C1 segment of cervical spinal cord (tissue), 14 donors: ENCODE measurements around the gene NPPA.
A peak's percentile ranks its signal among the peaks of the same experiment; 100 is the strongest.

ENCODE experiments used
- DNase-seq, 14 donors: peaks; one replicate each; lab custom pipeline; 2025; lab: John Stamatoyannopoulos, UW

NPPA gene

DNA sequence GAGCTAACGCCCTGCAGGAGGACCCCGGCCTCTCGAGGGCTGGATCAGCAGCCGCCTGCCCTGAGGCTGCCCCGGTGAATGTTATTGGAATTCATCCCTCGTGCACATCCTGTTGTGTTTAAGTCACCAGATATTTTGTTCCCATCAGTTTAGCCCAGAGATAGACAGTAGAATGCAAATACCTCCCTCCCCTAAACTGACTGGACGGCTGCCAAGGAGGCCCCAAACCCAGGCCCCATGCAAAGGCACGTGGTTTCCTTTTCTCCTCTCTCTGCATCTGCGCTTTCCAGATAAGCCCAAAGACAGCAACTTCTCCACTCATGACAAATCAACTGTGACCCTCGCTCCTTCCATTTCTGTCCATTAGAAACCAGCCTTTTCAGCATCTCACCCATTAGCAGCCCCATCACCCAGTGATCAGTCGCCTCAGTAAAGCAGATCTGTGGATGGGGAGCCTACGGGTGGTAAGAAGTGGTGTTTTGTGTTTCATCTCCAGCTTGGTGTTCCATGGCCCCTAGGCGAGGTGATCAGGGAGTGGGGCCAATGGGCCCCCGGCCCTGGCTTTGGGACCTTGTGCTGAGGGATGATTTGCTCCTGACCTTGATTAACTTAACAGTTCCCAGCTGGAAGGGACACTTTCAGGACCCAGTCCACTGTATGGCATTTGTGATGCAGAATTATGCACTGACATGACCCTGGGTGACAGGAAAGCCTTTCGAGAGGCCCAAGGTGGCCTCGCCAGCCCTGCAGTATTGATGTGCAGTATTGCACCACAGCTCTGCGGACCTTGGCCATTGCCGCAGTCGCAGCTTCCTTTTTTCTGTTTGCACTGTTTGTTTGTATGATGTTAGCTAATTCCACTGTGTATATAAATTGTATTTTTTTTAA, 5.2 kb downstream of the NPPA start:
- peak in 3 of 14 donors; percentile 5 to 17 (median 5) for DNase-seq

DNA sequence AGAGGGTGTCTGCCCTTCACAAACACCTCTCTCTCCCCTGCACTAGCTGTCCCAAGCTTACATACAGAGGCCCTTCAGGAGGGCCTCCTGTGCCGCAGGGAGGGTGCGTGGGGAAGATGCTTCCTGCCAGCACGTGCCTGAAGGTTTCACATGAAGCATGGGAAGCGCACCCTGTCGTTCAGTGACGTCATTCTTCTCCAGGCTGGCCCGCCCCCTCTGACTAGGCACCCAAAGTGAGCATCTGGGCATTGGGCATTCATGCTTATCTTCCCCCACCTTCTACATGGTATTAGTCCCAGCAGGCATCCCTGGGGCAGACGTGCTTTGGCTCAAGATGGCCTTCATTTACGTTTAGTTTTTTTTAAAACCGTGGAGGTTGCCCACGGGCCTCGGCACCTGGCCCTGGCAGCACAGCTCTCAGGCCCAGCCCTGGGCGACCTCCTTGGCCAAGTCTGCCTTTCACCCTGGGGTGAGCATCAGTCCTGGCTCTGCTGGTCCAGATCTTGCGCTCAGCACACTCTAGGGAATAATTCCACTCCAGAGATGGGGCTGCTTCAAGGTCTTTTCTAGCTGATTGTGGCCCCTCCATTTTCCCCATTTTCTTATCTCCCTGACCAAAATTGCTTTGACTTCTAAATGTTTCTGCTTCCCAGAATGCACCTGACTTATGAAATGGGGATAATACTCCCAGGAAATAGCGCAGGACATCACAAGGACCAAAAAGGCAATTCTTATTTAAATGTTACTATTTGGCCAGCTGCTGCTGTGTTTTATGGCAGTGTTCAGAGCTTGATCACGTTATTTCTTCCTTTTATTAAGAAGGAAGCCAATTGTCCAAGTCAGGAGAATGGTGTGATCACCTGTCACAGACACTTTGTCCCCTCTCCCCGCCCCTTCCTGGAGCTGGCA, 6.1 kb downstream of the NPPA start:
- DNase-seq: no peak

DNA sequence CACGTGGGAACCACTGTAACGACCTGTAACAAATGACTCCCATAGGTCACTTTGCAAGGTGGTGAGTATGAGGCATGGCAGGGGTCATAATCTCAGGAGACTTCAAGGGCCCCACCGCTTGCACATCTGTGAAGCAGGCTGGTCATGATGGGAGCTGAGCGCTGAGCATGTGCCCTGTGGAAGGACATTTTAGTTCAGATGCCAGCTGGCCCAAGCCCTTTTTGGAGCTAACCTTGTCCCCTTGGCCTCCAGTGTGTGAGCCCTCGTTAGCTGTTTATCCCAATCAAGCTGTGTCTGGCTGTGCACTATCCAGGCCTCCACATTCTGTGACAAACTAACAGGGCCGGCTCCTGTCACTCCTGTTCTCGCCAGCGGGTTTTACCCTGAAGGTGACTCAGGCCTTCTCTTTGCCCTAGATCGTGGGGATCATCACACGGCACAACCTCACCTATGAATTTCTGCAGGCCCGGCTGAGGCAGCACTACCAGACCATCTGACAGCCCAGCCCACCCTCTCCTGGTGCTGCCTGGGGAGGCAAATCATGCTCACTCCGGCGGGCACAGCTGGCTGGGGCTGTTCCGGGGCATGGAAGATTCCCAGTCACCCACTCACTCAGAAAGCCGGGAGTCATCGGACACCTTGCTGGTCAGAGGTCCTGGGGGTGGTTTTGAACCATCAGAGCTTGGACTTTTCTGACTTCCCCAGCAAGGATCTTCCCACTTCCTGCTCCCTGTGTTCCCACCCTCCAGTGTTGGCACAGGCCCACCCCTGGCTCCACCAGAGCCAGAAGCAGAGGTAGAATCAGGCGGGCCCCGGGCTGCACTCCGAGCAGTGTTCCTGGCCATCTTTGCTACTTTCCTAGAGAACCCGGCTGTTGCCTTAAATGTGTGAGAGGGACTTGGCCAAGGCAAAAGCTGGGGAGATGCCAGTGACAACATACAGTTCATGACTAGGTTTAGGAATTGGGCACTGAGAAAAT, 7.6 kb downstream of the NPPA start:
- no peak for DNase-seq

DNA sequence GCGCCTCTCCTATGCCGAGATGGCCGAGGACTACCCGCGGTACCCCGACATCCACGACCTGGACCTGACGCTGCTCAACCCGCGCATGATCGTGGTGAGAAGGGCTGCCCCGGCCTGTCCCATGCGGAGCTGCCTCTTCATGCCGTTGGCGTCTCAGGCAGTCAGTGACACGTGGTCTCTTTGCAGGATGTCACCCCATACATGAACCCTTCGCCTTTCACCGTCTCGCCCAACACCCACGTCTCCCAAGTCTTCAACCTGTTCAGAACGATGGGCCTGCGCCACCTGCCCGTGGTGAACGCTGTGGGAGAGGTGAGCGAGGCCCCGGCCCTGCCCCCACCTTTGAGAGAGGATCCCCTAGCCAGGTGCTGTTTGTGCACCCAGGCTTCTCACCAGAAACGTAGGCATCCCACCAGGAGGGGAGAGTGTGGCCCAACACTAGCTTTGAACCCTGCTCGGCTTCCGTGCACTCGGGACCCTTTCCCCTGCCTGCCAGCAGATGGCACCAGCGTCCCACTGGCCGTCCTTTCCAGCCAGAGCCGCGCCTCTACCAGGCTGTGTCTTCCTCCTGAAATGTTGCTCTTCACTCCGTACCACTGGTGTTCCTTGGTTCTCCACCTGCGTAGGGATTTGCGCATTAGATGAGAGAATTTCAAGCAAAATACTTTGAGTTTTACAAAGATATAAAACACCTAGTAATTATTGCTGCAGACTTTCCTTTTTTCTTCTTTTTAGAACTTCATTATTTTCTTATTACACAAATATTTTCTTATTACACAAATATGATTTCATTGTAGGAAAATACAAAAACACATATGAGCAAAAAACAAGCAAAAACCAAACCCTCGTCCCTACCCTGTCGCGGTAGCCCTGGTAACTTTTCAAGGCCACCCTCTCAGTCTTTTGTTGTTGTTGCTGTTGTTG, 9.0 kb downstream of the NPPA start:
- peak in 10 of 14 donors; percentile 5 to 72 (median 32) for DNase-seq

DNA sequence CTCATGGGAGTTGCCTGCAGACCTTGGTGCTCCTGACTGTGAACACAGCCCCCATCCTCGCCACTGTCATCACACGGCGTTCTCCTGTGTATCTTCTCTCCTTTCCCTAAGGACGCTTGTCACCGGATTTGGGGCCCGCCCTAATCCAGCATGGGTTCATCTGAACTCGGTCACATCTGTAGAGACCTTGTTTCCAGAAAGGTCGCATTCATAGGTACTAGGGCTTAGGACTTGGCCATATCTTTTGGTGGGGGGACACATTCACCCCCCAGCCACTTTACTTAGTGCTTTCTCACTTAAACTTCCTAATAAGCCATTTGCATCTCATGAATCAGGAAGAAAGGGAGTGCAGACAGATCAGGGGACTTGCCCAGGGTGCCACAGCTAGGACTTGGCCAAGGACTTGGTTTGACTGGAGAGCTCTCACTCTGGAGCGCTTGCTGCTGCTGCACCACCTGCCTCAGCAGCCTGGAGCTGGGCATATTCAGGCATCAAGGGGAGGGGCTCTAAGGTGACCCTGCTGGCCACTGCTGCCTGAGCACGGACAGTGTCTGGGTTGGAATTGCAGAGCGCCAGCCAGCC, 9.7 kb downstream of the NPPA start:
- DNase-seq: no peak

DNA sequence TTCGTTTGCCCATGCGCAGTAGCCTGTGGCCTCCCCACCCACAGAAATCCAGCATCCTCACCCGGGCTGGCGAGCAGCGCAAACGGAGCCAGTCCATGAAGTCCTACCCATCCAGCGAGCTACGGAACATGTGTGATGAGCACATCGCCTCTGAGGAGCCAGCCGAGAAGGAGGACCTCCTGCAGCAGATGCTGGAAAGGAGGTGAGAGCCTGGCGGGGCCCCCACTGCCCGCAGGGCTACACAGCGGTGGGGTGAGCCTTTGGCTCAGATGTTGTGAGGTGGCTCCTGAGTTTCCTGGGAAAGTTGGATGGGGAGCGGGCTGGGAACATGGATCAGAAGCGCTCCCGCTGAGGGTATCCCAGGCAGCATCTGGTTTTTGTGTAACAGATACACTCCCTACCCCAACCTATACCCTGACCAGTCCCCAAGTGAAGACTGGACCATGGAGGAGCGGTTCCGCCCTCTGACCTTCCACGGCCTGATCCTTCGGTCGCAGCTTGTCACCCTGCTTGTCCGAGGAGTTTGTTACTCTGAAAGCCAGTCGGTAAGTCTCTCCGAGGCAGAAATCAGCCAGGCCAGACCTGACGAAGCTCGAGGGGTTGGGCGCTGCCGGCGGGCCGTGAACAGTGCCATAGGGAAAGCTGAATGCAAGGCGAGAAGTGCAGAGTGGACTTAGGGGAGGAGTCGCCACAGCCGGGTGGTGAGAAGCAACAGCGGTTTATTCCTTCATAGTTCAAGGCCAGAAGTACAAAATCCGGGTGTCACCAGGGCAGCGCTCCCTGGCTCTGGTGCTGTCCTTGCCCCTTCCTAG, 10.4 kb downstream of the NPPA start:
- DNase-seq: no peak

DNA sequence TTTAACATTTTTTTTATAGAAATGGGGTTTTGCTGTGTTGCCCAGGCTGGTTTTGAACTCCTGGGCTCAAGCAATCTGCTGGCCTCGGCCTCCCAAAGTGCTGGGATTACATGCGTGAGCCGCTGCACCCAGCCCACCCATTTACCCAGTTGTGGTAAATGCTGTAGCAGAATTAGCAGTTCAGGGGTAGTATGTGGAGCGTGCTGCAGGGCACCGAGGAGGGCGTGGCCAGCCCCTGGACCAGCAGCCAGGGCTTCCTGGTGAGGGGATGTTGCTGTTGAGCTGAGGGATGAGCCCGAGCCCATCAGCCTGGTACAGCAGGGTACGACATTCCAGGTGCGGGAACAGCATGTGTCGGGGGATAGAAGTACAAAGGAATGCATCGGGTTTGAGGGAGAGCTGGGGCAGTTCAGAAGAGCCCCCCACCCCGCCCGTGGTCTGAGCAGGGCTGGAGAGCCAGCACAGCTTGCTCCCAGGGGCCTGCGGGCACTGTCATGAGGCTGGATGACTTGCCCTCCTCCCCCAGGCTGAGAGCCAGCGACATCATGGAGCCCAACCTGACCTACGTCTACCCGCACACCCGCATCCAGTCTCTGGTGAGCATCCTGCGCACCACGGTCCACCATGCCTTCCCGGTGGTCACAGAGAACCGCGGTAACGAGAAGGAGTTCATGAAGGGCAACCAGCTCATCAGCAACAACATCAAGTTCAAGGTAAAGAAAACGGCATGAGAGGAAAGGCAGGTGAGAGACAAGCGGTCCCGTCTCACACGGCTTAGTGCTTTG, 11.9 kb downstream of the NPPA start:
- no peak for DNase-seq

DNA sequence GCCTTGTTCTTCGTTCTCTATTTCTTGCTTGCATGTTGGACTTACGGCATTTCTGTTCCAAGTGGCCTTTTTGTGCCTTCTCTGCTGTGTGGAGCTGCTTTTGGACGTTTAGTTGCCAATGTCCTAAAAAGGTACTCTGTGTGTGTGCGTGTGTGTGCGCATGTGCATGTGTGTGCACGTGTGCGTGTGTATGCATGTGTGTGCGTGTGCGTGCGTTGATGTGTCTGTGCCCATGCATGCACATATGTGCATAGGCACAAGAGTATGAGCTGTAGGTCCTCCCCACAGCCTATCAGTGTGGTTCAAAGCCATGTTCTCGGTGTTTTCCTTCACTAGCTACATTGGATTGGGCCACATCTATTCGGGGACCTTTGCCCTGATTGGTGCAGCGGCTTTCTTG, 13.7 kb downstream of the NPPA start:
- DNase-seq: no peak

DNA sequence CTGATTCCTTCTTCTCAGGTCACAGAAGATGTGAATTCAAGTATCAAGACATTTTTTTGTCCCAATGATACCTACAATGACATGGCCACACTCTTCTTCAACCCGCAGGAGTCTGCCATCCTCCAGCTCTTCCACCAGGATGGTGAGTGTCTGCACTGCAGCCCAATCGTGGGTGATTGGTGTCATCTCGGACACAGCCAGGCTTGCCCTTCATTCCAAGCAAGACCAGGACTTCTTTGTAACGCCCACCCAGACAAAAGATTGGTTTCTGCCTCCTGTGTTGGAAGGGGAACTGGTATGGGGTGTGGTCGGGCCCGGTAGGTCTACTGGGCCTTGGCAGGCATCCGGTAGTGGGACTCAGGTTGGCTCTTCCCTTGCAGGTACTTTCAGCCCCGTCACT, 14.1 kb downstream of the NPPA start:
- DNase-seq: no peak

DNA sequence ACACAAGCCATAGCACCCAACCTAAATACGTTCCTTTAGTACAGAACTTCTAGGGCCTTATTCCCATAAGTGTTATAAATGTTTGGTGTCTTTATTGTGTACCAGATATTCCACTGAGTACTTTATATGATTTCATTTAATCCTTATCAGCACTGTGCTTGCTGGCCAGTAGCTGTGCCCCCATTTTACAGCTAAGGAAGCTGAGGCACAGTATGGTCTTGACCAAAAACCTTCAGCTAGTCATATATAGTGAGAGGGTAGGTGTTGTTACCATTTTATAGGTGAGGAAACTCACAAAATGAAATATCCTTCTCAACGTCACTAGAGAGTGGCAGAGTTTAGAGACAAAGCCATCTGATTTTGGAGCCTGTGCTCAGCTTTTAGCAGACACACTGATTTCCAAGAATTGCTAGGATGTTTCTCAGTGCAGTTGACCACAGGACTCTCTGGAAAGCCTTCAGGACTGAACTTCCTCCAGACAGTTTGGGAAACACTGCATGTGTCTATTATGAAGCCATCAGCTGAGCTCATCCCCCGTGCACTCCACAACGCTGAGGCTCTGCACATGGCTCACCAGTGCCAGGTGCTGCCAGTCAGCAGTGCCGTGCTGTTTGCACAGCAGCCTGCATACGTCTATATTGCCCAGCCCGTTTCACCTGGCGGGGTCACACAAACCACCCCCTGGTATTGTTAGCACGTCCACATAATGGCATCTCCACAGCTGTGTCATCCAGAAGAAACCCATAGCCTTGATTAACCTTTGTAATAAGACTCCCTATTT, 15.4 kb downstream of the NPPA start:
- no peak for DNase-seq

DNA sequence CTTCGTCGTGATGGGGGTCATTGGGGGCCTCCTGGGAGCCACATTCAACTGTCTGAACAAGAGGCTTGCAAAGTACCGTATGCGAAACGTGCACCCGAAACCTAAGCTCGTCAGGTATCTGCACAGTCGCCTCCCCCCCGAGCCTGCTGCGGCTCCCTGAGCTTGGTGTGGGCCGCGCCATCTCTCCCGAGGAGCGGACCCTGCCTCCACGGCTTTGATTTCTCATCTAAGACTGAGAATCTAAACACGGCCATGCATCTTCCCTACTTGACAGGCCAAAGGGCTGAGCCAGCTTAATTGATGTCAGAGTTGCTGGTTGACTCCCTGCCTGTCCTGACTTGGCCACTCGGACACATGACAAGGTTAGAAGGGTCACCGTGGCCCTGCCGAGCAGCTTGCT, 19.1 kb downstream of the NPPA start:
- DNase-seq: no peak

DNA sequence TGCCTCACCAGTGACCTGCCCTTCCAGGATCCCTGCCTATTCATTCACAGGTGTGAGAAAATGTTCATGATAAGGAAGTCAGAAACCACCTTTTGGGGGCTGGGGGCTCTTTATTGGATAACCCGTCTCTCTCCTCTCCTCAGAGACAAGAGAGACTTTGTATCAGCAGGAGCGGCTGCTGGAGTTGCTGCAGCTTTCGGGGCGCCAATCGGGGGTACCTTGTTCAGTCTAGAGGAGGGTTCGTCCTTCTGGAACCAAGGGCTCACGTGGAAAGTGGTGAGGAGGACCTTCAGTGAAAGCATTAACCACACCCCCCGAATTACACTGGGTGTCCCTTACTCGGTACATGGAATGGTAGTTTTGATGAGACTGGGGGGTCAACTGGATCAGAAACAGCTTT, 20.6 kb downstream of the NPPA start:
- no peak for DNase-seq

DNA sequence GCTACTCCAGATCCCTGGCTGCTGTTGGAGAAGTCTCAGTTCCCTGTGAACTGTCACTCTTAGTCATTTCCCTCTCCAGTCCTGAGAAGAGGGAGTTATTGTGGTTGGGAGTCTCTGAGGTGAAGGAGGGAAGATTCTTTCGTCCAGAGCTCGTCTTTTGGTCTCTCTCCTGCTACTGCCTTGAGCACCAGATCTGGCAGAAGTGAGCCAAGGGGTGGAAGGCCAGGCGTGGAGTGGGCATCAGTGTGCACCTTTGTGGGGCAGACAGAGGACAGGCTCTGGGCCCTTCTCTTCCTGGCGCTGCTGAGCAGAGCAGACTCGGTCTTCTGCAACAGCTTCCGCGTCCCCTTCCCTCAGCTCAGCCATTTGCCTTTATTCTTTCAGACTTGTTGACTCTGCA, 22.5 kb downstream of the NPPA start:
- DNase-seq: no peak

DNA sequence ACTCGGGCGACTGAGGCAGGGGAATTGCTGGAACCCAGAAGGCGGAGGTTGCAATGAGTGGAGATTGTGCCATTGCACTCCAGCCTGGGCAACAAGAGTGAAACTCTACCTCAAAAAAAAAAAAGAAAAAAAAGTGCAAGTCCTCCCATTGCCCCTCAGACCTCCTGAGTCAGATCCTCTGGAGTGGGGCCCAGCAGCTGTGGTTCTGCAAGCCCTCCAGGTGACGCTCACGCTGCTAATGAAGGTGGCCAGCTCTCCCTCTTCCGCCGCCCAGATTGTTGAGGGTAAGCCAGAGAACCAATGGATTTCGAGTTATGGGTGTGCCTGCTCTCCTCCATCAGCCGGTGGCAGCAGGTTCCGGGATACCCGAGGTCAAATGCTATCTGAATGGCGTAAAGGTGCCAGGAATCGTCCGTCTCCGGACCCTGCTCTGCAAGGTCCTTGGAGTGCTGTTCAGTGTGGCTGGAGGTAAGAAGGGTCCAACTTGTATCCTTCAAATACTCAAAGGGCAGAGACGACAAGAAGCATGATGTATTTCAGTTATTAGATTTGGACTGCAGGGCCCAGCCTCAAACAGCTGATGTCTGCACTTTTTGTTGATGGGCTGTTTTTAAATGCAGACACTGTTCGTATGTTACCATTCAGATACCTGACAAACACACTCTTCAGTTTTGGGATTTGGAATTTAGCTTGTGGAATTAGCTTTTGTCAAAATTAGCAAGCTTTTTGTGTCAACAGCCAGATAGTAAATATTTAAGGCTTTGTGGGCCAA, 24.0 kb downstream of the NPPA start:
- DNase-seq: no peak

DNA sequence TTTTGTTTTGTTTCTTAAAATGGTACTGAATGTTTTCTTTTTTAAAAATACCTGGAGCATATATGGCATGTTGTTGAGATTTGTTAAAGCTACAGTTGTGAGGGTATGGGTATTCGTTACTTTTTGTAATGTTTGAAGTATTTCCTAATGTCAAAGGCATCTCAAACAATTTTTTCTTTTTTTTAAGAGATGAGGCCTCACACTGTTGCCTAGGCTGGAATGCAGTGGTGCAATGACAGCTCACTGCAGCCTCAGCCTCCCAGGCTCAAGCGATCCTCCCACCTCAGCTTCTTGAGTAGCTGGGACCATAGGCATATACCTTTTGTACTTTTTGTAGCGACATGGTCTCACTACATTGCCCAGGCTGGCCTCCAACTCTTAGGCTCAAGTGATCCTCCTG, 25.5 kb downstream of the NPPA start:
- DNase-seq: no peak

DNA sequence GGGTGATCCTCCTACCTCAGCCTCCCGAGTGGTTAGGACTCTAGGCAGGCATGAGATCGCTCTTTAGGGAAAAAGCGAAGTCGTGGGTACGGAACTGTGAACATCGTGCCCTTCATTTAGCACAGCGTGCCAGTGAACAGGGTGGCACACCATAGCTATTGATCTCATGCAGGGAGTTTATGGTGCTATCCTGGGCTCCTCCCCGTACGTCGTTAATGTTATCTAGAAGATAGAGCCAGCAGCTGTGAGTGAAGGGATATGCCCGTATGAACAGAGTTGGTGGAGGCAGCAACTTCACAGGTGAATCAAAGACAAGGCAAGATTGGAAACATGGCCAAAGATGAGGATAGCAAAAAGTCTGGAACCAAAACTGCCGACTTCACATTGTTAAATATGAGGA, 30.4 kb downstream of the NPPA start:
- DNase-seq: no peak

DNA sequence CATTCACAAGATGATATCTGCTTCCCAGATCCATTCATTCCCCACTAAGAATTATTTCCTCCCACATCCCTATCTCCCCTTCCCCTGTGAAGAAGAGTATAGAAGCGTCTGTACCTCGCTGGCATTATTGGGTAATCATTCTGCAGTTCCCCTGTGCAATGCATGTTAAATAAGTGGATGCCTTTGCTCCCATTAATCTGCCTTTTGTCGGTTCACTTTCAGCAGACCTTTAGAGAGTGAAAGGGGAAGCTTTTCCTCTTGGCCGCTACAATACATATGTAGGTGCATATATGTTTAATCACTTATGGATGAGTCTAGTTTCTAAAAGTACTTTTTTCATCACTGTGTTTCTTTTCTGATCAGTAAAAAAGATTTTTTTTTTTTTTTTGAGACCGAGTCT, 34.6 kb downstream of the NPPA start:
- DNase-seq: no peak
